GM06990 (cell line): Measurements from ENCODE around the gene TRIM40.
A peak's percentile ranks its signal among the peaks of the same experiment; 100 is the strongest.

Source experiments
- DNase-seq: peaks from one replicate; pipeline ENCODE4 v3.0.0-alpha.2; 2011; ENCODE audit not compliant: insufficient read length; ENCODE audit errors: extremely low read depth
- H3K27me3 ChIP-seq: replicated peaks from 2 replicates; pipeline ENCODE4 v1.6.0; 2011; ENCODE audit warnings: low read length; ENCODE audit not compliant: control insufficient read depth, insufficient read depth
- H3K36me3 ChIP-seq: 2 replicates; pipeline ENCODE4 v1.5.1; 2011; ENCODE audit warnings: low read length; ENCODE audit not compliant: control insufficient read depth, insufficient read depth
- H3K4me3 ChIP-seq: replicated peaks from 2 replicates; pipeline ENCODE4 v1.5.1; 2011; ENCODE audit warnings: low read depth, mild to moderate bottlenecking, control low read depth, low read length
- CTCF ChIP-seq: IDR thresholded peaks from 2 replicates; pipeline ENCODE4 v1.5.1; 2011; ENCODE audit warnings: low read length, control low read depth, mild to moderate bottlenecking, inconsistent platforms; ENCODE audit not compliant: insufficient read depth, poor library complexity, severe bottlenecking

Gene TRIM40

GRCh38 chr6:30096829-30097228 lies 39.1 kb upstream of the TRIM40 start:
- peaks cover 11% of the 10 kb centered on the region for H3K27me3 ChIP-seq
- no peaks in the 10 kb centered on the region for H3K36me3 ChIP-seq
- no peak for DNase-seq
- H3K4me3 ChIP-seq: no peak overlapping the region
- no peak for TF ChIP-seq CTCF

- Histone ChIP-seq H3K36me3 (no peaks in the 10 kb centered on the region), H3K4me3 (no peak overlapping the region), H3K27me3 (peaks cover 10% of the 10 kb centered on the region)
- no peak for DNase-seq
- no peak for TF ChIP-seq CTCF
These were observed 37.8 kb upstream of the TRIM40 start for GRCh38 chr6:30097902-30098768.

DNA sequence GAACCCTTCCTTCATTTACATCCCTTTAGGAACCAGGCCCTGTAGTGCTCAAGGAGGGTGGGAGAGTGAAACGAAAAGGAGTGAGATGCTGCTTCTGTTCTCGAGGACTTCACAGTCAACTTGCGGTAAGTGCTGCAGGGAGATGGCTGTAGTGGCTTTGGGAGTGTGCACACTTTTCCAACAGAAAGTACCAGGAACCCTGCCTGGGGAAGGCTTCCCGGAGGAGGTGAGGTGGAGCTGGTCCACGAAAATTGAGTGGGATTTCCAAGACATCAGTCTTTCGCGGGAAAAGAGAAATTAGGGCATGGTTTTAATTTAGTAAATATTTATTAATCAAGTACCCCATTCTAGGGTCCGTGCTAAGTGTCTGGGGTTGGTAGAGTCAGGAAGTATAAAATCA lies 35.8 kb upstream of the TRIM40 start:
- H3K36me3 ChIP-seq: no peaks in the 10 kb centered on the region
- no peak for DNase-seq
- H3K27me3 ChIP-seq: peaks cover 10% of the 10 kb centered on the region
- no peak overlapping the region for H3K4me3 ChIP-seq
- no peak for TF ChIP-seq CTCF

DNA sequence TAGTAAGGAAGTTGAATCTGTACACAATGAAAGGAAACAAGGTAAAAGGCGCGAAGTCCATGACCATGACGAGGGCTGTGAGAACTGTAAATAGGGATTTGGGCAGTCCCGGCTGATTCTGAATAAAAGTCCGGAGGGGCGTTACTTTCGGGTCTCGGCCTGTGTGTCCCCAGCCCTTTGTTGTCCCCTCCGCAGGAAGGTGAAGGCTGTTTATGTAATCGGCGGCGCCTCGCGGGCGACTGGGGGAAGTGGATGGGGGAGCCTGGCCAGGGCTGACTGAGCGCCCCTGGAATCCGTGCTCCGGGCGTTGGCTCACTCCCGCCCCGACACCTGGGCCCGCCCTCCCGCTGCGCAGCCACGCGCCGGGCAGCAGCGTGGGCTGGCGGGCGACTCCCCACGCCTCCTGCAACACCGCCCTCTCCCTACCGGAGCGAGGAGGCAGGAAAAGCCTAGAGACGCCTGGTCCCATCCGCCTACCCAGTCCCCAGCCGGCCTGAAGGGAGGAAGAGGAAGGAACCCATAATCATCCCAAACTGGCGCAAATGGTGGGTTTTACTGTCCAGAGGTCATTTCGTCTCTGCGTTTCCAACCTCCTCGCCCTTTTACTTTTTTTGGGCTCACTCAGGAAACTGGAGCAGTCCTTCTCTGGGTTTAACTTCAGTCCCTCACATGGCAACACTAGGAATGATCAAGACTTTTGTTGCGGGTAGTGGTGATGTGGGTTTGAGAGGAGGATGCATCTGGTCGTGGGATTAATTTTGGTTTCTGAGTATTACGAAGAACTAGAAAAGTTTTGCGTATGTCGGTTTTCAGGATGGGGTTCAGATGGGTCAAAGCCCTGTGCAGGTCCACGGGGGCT lies 35.1 kb upstream of the TRIM40 start:
- Histone ChIP-seq H3K4me3 (peak overlapping the region; percentile 47), H3K27me3 (peaks cover 10% of the 10 kb centered on the region), H3K36me3 (no peaks in the 10 kb centered on the region)
- no peak for TF ChIP-seq CTCF
- no peak for DNase-seq

DNA sequence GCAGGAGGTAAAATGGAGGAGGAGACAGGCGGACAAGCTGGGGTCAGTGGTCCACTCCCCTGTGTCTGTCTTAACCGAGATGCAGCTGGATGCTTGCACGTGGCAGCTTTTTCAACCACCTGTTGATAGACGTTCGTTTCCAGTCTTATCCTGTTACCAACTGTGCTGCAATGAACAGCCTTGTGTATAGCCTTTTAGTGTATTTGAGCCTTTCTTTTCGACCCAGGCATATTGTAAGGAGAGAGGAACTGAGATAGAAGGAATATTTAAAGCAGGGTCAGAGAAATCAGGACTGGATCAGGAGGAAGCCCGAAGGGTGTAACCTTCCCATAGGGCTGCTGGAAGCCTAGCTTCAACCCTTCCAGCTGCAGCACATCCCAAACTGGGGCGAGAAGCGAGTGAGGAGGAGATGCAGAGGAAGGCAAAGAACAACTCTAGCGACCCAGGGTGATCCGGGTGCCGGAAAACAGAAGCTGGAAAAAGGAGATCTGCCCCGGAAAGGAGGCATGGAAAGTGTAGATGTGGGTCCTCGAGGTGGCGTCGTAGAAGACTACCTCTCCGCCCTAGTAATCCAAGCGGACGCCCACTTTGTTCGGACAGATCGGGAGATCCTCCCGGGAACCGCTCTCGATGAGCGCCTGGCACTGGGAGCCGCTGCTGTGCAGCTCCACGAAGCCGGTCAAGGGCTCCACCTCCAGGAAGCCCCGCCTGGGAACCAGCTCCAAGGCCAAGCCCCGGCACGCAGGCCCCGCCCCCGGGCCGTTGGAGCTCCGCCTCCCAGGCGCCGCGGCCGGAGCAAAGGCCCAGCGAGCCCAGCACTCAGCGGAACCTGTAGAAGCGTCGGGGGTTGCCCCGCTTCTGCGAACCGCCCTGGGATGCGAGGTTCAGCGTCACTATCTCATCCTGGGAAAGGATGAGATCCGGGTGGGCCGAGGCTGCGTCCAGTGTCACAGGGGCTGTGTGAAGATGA lies 34.2 kb upstream of the TRIM40 start:
- Histone ChIP-seq H3K4me3 (peak overlapping the region; percentile 45), H3K27me3 (peaks cover 10% of the 10 kb centered on the region), H3K36me3 (no peaks in the 10 kb centered on the region)
- peak; percentile 68 for DNase-seq
- TF ChIP-seq CTCF: peak; percentile 4
